Esophagus (tissue), 2 donors: ENCODE data around the gene TPBG. TPM values are rescaled to one million over a fixed set of nuclear protein-coding genes. Genes with fewer than 3 reads are reported as not detected.

Source experiments
- H3K27ac ChIP-seq, 2 donors: one replicate each; pipeline ENCODE4 v1.5.1; 2013; ENCODE audit warnings: low read depth in 2 of 2, mild to moderate bottlenecking in 2 of 2, inconsistent platforms in 1 of 2, low read length in 1 of 2, moderate library complexity in 1 of 2
- H3K27me3 ChIP-seq, 2 donors: one replicate each; pipeline ENCODE4 v1.6.1; 2013; ENCODE audit warnings: low read length in 2 of 2, control low read depth in 1 of 2, mild to moderate bottlenecking in 1 of 2; ENCODE audit not compliant: insufficient read depth in 2 of 2, control insufficient read depth in 1 of 2
- H3K36me3 ChIP-seq, 2 donors: one replicate each; pipeline ENCODE4 v1.6.1; 2013; ENCODE audit warnings: low read length in 1 of 2; ENCODE audit not compliant: control insufficient read depth in 2 of 2, insufficient read depth in 2 of 2
- H3K4me1 ChIP-seq, 2 donors: one replicate each; pipeline ENCODE4 v1.6.1; 2013; ENCODE audit warnings: low read length in 1 of 2; ENCODE audit not compliant: control insufficient read depth in 2 of 2, insufficient read depth in 2 of 2
- H3K4me3 ChIP-seq, 2 donors: one replicate each; pipeline ENCODE4 v1.5.1; 2013; ENCODE audit warnings: low read length in 2 of 2, mild to moderate bottlenecking in 2 of 2, low read depth in 1 of 2, moderate library complexity in 1 of 2
- H3K9me3 ChIP-seq, 2 donors: one replicate each; pipeline ENCODE4 v1.6.1; 2013; ENCODE audit warnings: mild to moderate bottlenecking in 2 of 2, low read depth in 1 of 2, low read length in 1 of 2, moderate library complexity in 1 of 2; ENCODE audit not compliant: control insufficient read depth in 2 of 2, insufficient read depth in 1 of 2
- WGBS, 2 donors: extraction: QIAGEN DNeasy Blood & Tissue Kit; methylation state at CpG; one replicate each; pipeline ENCODE4 v1.1.7; 2013; 5-methylcytosine and 5-hydroxymethylcytosine counted together
- polyA plus RNA-seq, 2 donors: library from polyadenylated mRNA; stranded (reverse); fragments of 200-250 nt; gene quantifications; one replicate each; pipeline ENCODE4 v1.2.3, GENCODE V29; 2013
- donor health status: healthy with polysubstance abuse.
- donor health status: Bipolar disorder and iron deficiency.

TPBG gene
- polyA plus RNA-seq, 2 donors = 16.9 to 23.7 TPM

DNA sequence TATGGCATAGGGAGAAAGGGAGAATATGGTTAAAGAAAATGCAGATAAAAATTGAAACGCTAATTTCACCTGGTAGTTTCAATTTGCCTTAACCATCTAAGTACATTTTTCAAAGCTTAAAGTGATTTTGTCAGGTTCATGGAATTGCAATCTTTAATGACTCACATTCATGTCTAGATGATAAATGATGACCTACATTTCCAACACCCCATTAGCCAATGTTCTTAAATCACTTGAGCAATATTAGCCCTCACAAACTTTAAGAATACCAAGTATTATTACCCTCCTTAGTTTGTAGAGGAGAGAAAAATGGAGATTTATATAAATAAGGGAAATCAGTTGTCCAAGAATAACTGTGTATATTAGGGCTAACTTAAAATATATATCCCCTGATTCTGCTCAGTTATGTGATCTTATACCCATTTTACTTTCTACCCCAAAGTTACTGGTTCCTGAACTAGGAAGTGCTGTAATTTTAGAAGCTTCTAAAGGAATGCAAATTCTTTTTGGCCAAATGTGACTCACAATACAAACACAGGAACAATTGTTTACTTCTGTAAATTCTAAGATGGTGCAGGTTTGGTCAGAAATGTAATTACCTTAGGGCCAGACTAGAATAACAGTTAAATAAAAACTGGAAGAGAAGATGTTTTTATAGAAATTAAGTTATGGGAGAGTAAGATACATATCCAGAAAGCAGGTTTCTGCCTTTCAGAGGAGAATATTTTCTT lies 34.5 kb downstream of the TPBG start:
- no peaks in the 10 kb centered on the region for H3K9me3 ChIP-seq
- 61 to 67% methylated on average over 1 of the region's 1 CpG for WGBS, 2 donors

DNA sequence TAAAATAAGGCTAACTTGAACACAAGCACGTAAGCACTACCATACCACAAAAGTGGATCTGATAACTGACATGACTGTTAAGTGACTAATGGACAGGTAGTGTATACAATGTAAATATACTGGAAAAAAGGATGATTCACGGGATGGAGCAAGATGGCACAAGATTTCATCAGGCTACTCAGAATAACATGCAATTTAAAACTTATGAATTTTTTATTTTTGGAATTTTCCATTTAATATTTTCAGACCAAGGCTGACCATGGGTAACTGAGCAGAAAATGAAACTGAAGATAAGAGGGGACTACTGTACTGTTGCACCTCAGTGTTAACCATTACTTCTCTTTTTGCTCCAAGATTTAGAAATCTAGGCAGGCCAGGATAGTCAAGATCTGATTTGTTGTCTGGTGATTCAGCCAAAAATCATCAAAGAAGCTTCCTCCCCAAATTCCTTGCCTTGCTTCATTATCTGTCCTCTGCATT lies 45.4 kb downstream of the TPBG start:
- 58 to 75% methylated on average over 2 of the region's 2 CpGs for WGBS, 2 donors
- Histone ChIP-seq H3K9me3 (no peaks in the 10 kb centered on the region), H3K27me3 (no peaks in the 10 kb centered on the region)

More for the DNA sequence above, 34.5 kb downstream of the TPBG start:
- H3K27ac ChIP-seq = no peak overlapping the region
- no peak overlapping the region for H3K4me3 ChIP-seq
- peaks cover 0 to 3% of the 10 kb centered on the region in 2 donors for H3K4me1 ChIP-seq
- H3K36me3 ChIP-seq = no peaks in the 10 kb centered on the region
- H3K27me3 ChIP-seq = no peaks in the 10 kb centered on the region

DNA sequence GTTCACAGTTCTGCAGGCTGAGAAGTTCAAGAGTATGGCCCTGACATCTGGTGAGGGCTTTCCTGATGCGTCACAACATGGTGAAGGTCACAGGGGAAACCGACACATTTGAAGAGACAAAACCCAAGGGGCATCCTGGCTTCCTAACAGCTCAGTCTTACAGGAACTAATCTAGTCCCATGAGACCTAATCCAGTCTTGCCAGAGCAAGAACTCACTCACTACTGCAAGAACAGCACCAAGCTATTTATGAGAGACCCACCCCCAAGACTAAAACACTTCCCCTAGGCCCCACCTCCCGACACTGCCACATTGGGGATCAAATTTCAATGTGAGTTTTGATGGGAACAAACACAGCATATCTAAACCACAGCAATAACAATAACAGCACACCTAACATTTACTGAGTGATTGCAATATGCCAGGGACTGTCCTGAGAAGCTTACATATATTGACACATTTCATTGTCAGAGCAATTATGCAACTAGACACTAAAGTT lies 46.6 kb downstream of the TPBG start:
- H3K27ac ChIP-seq = no peak overlapping the region
- WGBS, 2 donors = 77 to 81% methylated on average over 3 of the region's 3 CpGs
- H3K9me3 ChIP-seq = no peaks in the 10 kb centered on the region
- H3K27me3 ChIP-seq = no peaks in the 10 kb centered on the region
- H3K4me3 ChIP-seq = no peak overlapping the region
- H3K4me1 ChIP-seq = no peaks in the 10 kb centered on the region
- no peaks in the 10 kb centered on the region for H3K36me3 ChIP-seq

More for the DNA sequence above, 45.4 kb downstream of the TPBG start:
- Histone ChIP-seq H3K36me3 (no peaks in the 10 kb centered on the region), H3K4me3 (no peak overlapping the region), H3K27ac (no peak overlapping the region), H3K4me1 (no peaks in the 10 kb centered on the region)

DNA sequence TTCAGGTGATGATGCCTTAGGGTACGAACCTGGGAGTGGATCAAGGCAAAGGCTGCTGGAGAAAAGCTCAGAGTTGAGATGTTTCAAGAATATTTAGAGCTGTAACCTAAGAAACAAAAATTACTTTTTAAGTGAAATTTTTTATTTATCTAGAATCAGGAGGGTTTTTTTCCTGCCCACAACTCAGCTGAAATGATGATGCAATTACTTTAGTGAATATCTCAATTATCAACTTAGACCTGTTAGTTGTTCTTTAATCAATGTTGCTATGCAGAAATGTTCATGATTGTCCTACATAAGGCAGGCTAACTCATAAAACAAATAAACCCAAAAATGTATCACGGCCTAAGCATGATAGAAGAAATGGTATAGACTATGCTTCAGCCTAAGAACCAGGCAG lies 50.3 kb downstream of the TPBG start:
- no peak overlapping the region for H3K27ac ChIP-seq
- WGBS, 2 donors = 82 to 89% methylated on average over 2 of the region's 2 CpGs
- no peaks in the 10 kb centered on the region for H3K4me1 ChIP-seq
- no peaks in the 10 kb centered on the region for H3K36me3 ChIP-seq
- no peaks in the 10 kb centered on the region for H3K27me3 ChIP-seq
- no peak overlapping the region for H3K4me3 ChIP-seq
- H3K9me3 ChIP-seq = no peaks in the 10 kb centered on the region

DNA sequence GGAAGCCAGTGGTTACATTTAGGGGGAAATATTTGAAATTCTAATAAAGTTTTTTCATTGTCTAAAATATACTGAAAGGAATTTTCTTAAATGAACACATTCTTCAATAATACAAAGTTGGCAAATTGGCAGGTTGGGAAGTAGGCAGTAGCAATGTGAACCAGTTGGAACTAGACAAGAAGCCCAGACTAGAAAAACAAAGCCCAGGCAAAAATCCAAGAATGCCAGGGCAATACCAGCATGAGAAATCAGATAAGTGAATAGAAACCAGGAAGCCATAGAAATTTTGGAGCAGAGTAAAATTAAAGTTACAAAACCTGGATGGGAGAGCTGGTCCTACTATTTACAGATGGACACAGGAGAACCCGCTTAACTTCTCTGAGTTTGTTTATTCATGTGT lies 52.2 kb downstream of the TPBG start:
- no peaks in the 10 kb centered on the region for H3K27me3 ChIP-seq
- H3K9me3 ChIP-seq = no peaks in the 10 kb centered on the region
- no peak overlapping the region for H3K4me3 ChIP-seq
- no peaks in the 10 kb centered on the region for H3K4me1 ChIP-seq
- no peak overlapping the region for H3K27ac ChIP-seq
- 83 to 88% methylated on average over 1 of the region's 1 CpG for WGBS, 2 donors
- no peaks in the 10 kb centered on the region for H3K36me3 ChIP-seq

DNA sequence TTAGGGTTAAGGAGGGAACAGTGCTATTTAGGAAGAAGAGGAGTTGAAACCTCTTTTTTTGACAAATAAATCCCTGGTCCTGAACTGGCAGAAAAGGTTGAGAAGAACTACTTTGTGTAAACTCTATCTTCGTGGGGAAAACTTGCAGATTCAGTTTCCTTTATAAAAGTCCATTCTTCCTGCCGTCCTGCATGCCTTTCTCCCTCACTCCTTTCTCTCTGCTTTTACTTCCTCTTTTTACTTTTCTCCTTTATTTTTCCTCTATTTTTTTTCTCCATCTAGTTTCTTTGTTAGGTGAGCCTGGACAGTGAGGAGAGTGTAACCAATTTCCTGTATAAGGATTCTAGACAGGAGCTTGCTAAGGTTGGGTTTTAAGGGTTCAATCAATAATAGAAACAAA lies 52.7 kb downstream of the TPBG start:
- no peak overlapping the region for H3K4me3 ChIP-seq
- no peaks in the 10 kb centered on the region for H3K36me3 ChIP-seq
- 64 to 70% methylated on average over 2 of the region's 2 CpGs for WGBS, 2 donors
- H3K9me3 ChIP-seq = no peaks in the 10 kb centered on the region
- H3K27me3 ChIP-seq = no peaks in the 10 kb centered on the region
- H3K27ac ChIP-seq = no peak overlapping the region
- no peaks in the 10 kb centered on the region for H3K4me1 ChIP-seq

Other genes with a start within 250 kb of the TPBG start
- 10 to 100 TPM; 13.6 to 18.0 TPM for gene IBTK, start 116.1 kb upstream of the TPBG start, polyA plus RNA-seq